ENCODE data around the gene NCR2.

The NCR2 gene

DNA sequence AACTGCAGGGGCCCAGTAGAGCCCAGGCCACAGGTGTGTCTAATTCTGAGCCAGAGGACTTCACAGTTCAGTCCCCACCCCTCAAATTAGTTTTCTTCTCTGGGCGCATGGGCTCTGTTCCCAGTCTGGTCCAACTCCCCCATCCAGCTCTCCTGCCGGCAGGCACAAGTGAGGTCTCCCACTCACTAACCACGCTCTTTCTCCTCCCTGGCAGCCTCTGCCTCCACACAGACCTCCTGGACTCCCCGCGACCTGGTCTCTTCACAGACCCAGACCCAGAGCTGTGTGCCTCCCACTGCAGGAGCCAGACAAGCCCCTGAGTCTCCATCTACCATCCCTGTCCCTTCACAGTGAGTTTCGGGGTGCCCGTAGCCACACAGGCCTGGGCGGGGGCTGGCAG lies 6.2 kb downstream of the NCR2 start:
- H3K27ac Mint-ChIP-seq = no peak overlapping the region
- H3K9me3 Mint-ChIP-seq = no peaks in the 10 kb centered on the region
- H3K4me3 Mint-ChIP-seq = no peak overlapping the region
- H3K4me1 Mint-ChIP-seq (ENCODE audit: low read depth) = peaks cover 23% of the 10 kb centered on the region
- peaks cover 6% of the 10 kb centered on the region for H3K36me3 Mint-ChIP-seq (ENCODE audit: low read depth)
- H3K27me3 Mint-ChIP-seq (ENCODE audit: low read depth) = peaks cover 11% of the 10 kb centered on the region

- peaks cover 6% of the 10 kb centered on the region for H3K36me3 Mint-ChIP-seq (ENCODE audit: low read depth)
- H3K4me3 Mint-ChIP-seq = no peak overlapping the region
- no peaks in the 10 kb centered on the region for H3K9me3 Mint-ChIP-seq
- peaks cover 11% of the 10 kb centered on the region for H3K27me3 Mint-ChIP-seq (ENCODE audit: low read depth)
- peaks cover 24% of the 10 kb centered on the region for H3K4me1 Mint-ChIP-seq (ENCODE audit: low read depth)
- H3K27ac Mint-ChIP-seq = no peak overlapping the region
Measured at GRCh38 chr6:41342241-41342640, 6.8 kb downstream of the NCR2 start.

DNA sequence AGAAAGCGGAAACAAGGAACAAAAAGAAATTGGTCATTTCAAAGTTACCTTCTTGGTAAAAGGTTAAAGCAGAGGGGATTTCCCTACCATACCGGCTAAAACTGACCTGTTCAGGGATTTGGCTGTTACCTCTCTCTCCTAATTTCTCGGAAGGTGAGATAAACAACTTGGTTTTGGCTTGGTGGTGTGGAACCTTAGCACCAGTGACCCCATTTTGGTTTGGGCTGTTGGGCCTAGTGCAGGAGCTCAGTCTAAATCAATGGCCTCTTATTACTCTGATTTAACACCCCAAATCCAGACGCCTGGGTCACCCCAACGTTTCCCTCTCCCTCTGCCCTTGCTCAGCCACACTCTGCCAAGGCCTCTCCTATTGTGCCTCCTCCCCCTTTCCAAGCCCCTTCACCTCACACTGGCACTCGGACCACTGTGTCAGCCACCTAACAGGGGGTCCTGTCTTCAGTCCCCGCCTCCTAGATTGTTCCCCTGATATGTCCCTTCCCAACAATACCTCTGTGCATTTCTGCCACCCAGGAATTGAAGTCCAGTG lies 8.3 kb downstream of the NCR2 start:
- H3K4me3 Mint-ChIP-seq = no peak overlapping the region
- peaks cover 9% of the 10 kb centered on the region for H3K36me3 Mint-ChIP-seq (ENCODE audit: low read depth)
- no peak overlapping the region for H3K27ac Mint-ChIP-seq
- H3K9me3 Mint-ChIP-seq = peaks cover 12% of the 10 kb centered on the region
- peaks cover 11% of the 10 kb centered on the region for H3K27me3 Mint-ChIP-seq (ENCODE audit: low read depth)
- peaks cover 26% of the 10 kb centered on the region for H3K4me1 Mint-ChIP-seq (ENCODE audit: low read depth)

GRCh38 chr6:41344876-41345275 lies 9.5 kb downstream of the NCR2 start:
- H3K4me3 Mint-ChIP-seq = peak overlapping the region; percentile 61

GRCh38 chr6:41345901-41346300 lies 10.5 kb downstream of the NCR2 start:
- H3K36me3 Mint-ChIP-seq (ENCODE audit: low read depth) = peaks cover 9% of the 10 kb centered on the region
- peak overlapping the region; percentile 86 for H3K27ac Mint-ChIP-seq
- H3K27me3 Mint-ChIP-seq (ENCODE audit: low read depth) = peaks cover 26% of the 10 kb centered on the region

More at GRCh38 chr6:41344876-41345275, 9.5 kb downstream of the NCR2 start:
- peaks cover 9% of the 10 kb centered on the region for H3K36me3 Mint-ChIP-seq (ENCODE audit: low read depth)
- H3K4me1 Mint-ChIP-seq (ENCODE audit: low read depth) = peaks cover 26% of the 10 kb centered on the region
- peak overlapping the region; percentile 86 for H3K27ac Mint-ChIP-seq
- peaks cover 20% of the 10 kb centered on the region for H3K27me3 Mint-ChIP-seq (ENCODE audit: low read depth)
- H3K9me3 Mint-ChIP-seq = peaks cover 13% of the 10 kb centered on the region

GRCh38 chr6:41346441-41346840 lies 11.0 kb downstream of the NCR2 start:
- H3K9me3 Mint-ChIP-seq = peaks cover 13% of the 10 kb centered on the region
- H3K27me3 Mint-ChIP-seq (ENCODE audit: low read depth) = peaks cover 30% of the 10 kb centered on the region
- H3K4me1 Mint-ChIP-seq (ENCODE audit: low read depth) = peaks cover 26% of the 10 kb centered on the region
- peaks cover 9% of the 10 kb centered on the region for H3K36me3 Mint-ChIP-seq (ENCODE audit: low read depth)
- H3K27ac Mint-ChIP-seq = peak overlapping the region; percentile 50
- no peak overlapping the region for H3K4me3 Mint-ChIP-seq

More at GRCh38 chr6:41345901-41346300, 10.5 kb downstream of the NCR2 start:
- H3K9me3 Mint-ChIP-seq = peaks cover 13% of the 10 kb centered on the region
- H3K4me3 Mint-ChIP-seq = no peak overlapping the region
- peaks cover 26% of the 10 kb centered on the region for H3K4me1 Mint-ChIP-seq (ENCODE audit: low read depth)

- H3K9me3 Mint-ChIP-seq = peaks cover 13% of the 10 kb centered on the region
- peaks cover 36% of the 10 kb centered on the region for H3K27me3 Mint-ChIP-seq (ENCODE audit: low read depth)
- peak overlapping the region; percentile 43 for H3K27ac Mint-ChIP-seq
- peaks cover 26% of the 10 kb centered on the region for H3K4me1 Mint-ChIP-seq (ENCODE audit: low read depth)
- H3K36me3 Mint-ChIP-seq (ENCODE audit: low read depth) = peaks cover 9% of the 10 kb centered on the region
- no peak overlapping the region for H3K4me3 Mint-ChIP-seq
Measured at GRCh38 chr6:41347378-41348050, 12.1 kb downstream of the NCR2 start.

- Mint-ChIP-seq H3K4me3 (no peak overlapping the region), H3K27me3 (ENCODE audit: low read depth) (peaks cover 39% of the 10 kb centered on the region), H3K27ac (no peak overlapping the region), H3K9me3 (peaks cover 13% of the 10 kb centered on the region), H3K4me1 (ENCODE audit: low read depth) (peaks cover 26% of the 10 kb centered on the region), H3K36me3 (ENCODE audit: low read depth) (peaks cover 9% of the 10 kb centered on the region)
Measured at GRCh38 chr6:41348934-41349333, 13.5 kb downstream of the NCR2 start.

- H3K27ac Mint-ChIP-seq = no peak overlapping the region
Measured at GRCh38 chr6:41352396-41352795, 17.0 kb downstream of the NCR2 start.

DNA sequence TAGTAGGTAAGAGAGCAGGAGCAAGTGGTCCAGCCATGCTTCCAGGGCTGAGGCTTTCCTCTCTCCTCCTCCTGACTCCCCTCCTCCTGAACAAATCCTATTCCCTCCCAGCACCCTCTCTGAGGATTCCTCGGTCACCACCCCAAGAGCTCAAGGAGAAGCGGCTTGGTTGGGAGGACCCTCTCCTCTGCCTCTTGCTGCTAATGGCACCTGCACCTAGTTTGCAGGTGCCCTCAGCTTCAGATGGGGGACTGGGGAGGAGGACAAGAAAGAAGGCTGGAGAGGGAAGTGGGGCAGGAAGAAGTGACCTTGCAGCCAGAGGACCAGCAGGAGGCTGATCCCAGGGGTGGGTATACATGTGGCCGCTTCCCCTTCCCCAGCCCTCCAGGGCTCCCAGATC lies 17.5 kb downstream of the NCR2 start:
- H3K9me3 Mint-ChIP-seq = peaks cover 9% of the 10 kb centered on the region
- no peaks in the 10 kb centered on the region for H3K4me1 Mint-ChIP-seq (ENCODE audit: low read depth)
- no peak overlapping the region for H3K27ac Mint-ChIP-seq
- H3K36me3 Mint-ChIP-seq (ENCODE audit: low read depth) = peaks cover 3% of the 10 kb centered on the region
- peaks cover 71% of the 10 kb centered on the region for H3K27me3 Mint-ChIP-seq (ENCODE audit: low read depth)
- H3K4me3 Mint-ChIP-seq = no peak overlapping the region

More at GRCh38 chr6:41352396-41352795, 17.0 kb downstream of the NCR2 start:
- no peak overlapping the region for H3K4me3 Mint-ChIP-seq
- peaks cover 3% of the 10 kb centered on the region for H3K36me3 Mint-ChIP-seq (ENCODE audit: low read depth)
- peaks cover under 1% of the 10 kb centered on the region for H3K4me1 Mint-ChIP-seq (ENCODE audit: low read depth)
- H3K27me3 Mint-ChIP-seq (ENCODE audit: low read depth) = peaks cover 71% of the 10 kb centered on the region
- peaks cover 13% of the 10 kb centered on the region for H3K9me3 Mint-ChIP-seq

DNA sequence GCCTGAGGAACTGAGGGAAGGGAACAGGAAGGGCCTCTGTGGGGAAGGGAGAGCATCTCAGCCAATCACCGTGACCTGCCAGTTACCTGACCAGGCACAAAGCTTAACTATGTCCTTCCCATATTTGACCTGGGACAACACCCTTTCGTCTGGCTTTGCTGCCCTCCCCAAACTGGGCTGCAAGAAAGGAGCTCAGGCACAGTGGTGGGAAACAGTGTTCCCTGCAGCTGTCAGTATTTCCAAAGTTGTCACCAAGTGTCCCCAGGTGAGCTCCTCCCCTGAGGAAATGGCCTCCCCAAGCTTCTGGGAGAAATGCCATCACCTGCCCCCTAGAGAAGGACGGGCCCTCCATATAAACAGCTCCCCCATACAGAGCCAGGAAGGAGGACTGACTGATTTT lies 17.9 kb downstream of the NCR2 start:
- peaks cover 5% of the 10 kb centered on the region for H3K9me3 Mint-ChIP-seq
- no peaks in the 10 kb centered on the region for H3K4me1 Mint-ChIP-seq (ENCODE audit: low read depth)
- H3K27me3 Mint-ChIP-seq (ENCODE audit: low read depth) = peaks cover 68% of the 10 kb centered on the region
- H3K4me3 Mint-ChIP-seq = no peak overlapping the region
- H3K36me3 Mint-ChIP-seq (ENCODE audit: low read depth) = peaks cover 3% of the 10 kb centered on the region
- no peak overlapping the region for H3K27ac Mint-ChIP-seq

DNA sequence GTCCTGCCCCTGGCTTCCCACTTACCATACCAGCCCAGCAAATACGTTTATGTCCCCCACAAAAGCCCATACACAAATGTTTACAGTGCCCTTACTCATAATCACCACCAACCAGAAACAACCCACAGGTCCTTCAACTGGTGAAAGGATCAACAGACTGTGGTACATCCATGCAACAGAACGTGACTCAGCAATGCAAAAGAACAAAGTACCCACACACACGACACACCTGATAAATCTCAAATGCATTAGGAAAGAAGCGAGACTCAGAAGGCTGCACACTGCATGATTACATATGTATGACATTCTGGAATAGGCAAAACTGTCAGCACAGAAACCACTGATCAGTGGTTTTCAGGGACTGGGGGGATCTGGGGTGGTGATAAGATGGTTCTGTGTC lies 20.5 kb downstream of the NCR2 start:
- H3K9me3 Mint-ChIP-seq = peaks cover 19% of the 10 kb centered on the region
- H3K27me3 Mint-ChIP-seq (ENCODE audit: low read depth) = peaks cover 57% of the 10 kb centered on the region
- no peaks in the 10 kb centered on the region for H3K4me1 Mint-ChIP-seq (ENCODE audit: low read depth)

DNA sequence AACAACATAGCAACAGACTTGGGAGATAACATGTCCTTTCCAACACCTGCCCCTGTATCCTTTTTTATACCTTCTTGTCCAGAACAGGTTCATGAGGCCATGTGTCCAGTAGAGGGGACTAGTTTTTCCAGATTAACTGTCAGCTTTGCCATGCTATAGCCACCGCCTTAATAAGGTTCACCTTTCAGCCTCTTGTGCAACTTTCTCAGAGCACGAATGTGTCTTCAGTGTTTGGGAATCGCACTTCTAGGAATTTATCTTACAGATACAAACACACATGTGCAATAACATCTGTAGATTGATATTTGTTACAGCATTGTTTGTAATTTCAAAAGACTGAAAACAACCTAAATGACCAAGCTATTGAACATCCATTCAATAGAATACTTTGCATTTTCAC lies 21.4 kb downstream of the NCR2 start:
- Mint-ChIP-seq H3K4me3 (no peak overlapping the region), H3K4me1 (ENCODE audit: low read depth) (no peaks in the 10 kb centered on the region), H3K27me3 (ENCODE audit: low read depth) (peaks cover 60% of the 10 kb centered on the region), H3K36me3 (ENCODE audit: low read depth) (peaks cover 6% of the 10 kb centered on the region), H3K9me3 (peaks cover 28% of the 10 kb centered on the region), H3K27ac (no peak overlapping the region)

More for the DNA sequence above, 20.5 kb downstream of the NCR2 start:
- Mint-ChIP-seq H3K36me3 (ENCODE audit: low read depth) (peaks cover 3% of the 10 kb centered on the region), H3K27ac (no peak overlapping the region), H3K4me3 (no peak overlapping the region)

DNA sequence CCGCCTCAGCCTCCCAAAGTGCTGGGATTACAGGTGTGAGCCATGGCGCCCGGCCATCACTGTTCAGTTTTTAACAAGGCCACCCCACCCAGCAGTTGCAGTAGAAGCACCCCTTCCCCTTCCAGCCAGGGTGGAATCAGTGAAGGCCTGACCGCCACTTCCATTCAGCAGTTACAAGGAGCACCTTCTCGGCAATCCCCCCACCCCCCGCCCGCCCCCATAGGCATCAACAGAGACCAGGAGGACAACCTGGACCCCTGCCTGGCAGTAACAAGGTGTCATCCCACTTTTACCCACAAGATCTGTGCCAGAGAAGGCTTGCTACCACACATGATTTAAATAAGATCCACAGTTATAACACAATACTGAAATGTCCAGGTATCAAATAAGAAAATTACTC lies 23.1 kb downstream of the NCR2 start:
- Mint-ChIP-seq H3K4me1 (ENCODE audit: low read depth) (no peaks in the 10 kb centered on the region), H3K36me3 (ENCODE audit: low read depth) (peaks cover 6% of the 10 kb centered on the region), H3K9me3 (peaks cover 35% of the 10 kb centered on the region), H3K27me3 (ENCODE audit: low read depth) (peaks cover 61% of the 10 kb centered on the region), H3K4me3 (no peak overlapping the region), H3K27ac (no peak overlapping the region)

GRCh38 chr6:41359617-41360313 lies 24.4 kb downstream of the NCR2 start:
- Mint-ChIP-seq H3K36me3 (ENCODE audit: low read depth) (peaks cover 6% of the 10 kb centered on the region), H3K4me3 (no peak overlapping the region), H3K9me3 (peaks cover 35% of the 10 kb centered on the region), H3K4me1 (ENCODE audit: low read depth) (no peaks in the 10 kb centered on the region), H3K27me3 (ENCODE audit: low read depth) (peaks cover 61% of the 10 kb centered on the region), H3K27ac (no peak overlapping the region)

Measured in T-helper 1 cell treated with Interleukin-12 subunit alpha and Interleukin-12 subunit beta and Interleukin-4 antibody, amounts not matched to agents 30 μg/mL and 1 μg/mL, for 36 hours (primary cell).